Upper lobe of right lung (tissue), 1 donor: ENCODE measurements around the gene CLEC11A. TPM values are rescaled to one million over a fixed set of nuclear protein-coding genes. Genes with fewer than 3 reads are reported as not detected.
"Not testable (repeated sequence)": the region's sequence is repeated elsewhere in the genome, so short reads cannot be mapped to it uniquely, and the experiment has no call there.

Experiments used
- ATAC-seq: fragments of 200-7000 bp; cut with Tn5 transposase; one replicate; pipeline ENCODE4 v1.9.1; 2020; ENCODE audit warnings: mild to moderate bottlenecking, moderate library complexity
- DNase-seq: peaks from one replicate; pipeline ENCODE4 v3.0.0-alpha.2; 2020
- H3K27ac ChIP-seq: fragments of 200-600 bp; one replicate; pipeline ENCODE4 v1.8.0; 2022
- H3K27me3 ChIP-seq: fragments of 200-600 bp; one replicate; pipeline ENCODE4 v1.8.0; 2022; ENCODE audit warnings: mild to moderate bottlenecking
- H3K36me3 ChIP-seq: fragments of 200-600 bp; one replicate; pipeline ENCODE4 v1.8.0; 2022
- H3K4me1 ChIP-seq: fragments of 200-600 bp; one replicate; pipeline ENCODE4 v1.8.0; 2022
- H3K4me3 ChIP-seq: fragments of 200-600 bp; one replicate; pipeline ENCODE4 v1.8.0; 2022; ENCODE audit warnings: mild to moderate bottlenecking
- H3K9me3 ChIP-seq: fragments of 200-600 bp; one replicate; pipeline ENCODE4 v1.8.0; 2022
- intact Hi-C: fragments of 100-400 bp; cut with DNase I; formaldehyde crosslinking; loops from one replicate; pipeline ENCODE4 v1.11.0; 2022
- total RNA-seq: library from RNA; stranded (reverse); fragmentation: NEBNext Ultra II Directional; extraction: Animal tissue kit (Norgen Biotek cat#: 25700); gene quantifications from one replicate; pipeline ENCODE4 v1.2.1, GENCODE V29; 2021
- TF ChIP-seq, protein P1 (sequence below): fragments of 200-600 bp; IDR thresholded peaks from one replicate; pipeline ENCODE4 v1.8.0; 2022; ENCODE audit warnings: antibody characterized with exemption
- donor health status: DM: no; HTN: yes; CAD: no; lungs with severe emphysema.

Gene CLEC11A
- total RNA-seq, 1 donor from 2014 or later: 13.3 TPM

DNA sequence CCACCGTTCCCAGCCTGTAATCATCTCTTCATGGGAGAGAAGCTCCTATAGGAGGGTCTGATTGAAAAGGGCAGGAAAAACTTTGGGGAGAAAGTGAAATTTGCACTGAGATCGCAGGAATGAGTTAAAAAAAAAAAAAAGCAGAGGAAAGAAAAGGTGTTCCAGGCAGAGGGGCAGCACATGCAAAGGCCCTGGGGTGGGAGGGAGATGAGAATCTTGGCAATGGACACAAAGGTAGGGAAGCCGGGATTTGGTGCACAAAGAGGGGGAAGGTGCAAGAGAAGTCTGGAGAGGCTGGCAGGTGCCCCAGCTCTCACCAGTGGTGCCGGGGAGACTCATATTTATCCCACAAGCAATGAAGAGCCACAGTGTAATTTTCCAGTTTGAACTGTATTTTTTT lies 30.7 kb downstream of the CLEC11A start:
- Histone ChIP-seq H3K27me3 (no peaks in the 10 kb centered on the region), H3K4me1 (no peaks in the 10 kb centered on the region), H3K27ac (no peak overlapping the region), H3K9me3 (no peaks in the 10 kb centered on the region), H3K36me3 (no peaks in the 10 kb centered on the region), H3K4me3 (no peak overlapping the region)
- no peak for DNase-seq
- TF ChIP-seq, protein P1, sequence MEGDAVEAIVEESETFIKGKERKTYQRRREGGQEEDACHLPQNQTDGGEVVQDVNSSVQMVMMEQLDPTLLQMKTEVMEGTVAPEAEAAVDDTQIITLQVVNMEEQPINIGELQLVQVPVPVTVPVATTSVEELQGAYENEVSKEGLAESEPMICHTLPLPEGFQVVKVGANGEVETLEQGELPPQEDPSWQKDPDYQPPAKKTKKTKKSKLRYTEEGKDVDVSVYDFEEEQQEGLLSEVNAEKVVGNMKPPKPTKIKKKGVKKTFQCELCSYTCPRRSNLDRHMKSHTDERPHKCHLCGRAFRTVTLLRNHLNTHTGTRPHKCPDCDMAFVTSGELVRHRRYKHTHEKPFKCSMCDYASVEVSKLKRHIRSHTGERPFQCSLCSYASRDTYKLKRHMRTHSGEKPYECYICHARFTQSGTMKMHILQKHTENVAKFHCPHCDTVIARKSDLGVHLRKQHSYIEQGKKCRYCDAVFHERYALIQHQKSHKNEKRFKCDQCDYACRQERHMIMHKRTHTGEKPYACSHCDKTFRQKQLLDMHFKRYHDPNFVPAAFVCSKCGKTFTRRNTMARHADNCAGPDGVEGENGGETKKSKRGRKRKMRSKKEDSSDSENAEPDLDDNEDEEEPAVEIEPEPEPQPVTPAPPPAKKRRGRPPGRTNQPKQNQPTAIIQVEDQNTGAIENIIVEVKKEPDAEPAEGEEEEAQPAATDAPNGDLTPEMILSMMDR: no peak
- ATAC-seq: no peak
- intact Hi-C loops: no loop called here

DNA sequence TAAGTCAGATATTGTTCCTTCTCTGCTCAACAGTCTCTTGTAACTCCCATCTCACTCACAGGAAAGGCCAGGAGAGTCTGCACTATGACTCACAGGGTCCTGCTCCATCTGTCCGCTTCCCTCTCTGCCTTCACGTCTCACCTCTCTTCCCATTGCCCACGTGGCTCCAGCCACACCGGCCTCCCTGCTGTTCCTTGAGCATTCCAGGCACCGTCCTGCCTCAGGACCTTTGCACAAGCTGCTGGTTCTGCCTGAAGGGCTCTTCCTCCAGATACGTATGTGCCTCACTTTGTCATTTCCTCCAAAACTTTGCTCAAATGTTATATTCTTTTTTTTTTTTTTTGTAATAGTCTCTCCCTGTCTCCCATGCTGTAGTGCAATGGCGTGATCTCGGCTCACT lies 33.1 kb downstream of the CLEC11A start:
- H3K9me3 ChIP-seq, H3K4me3 ChIP-seq, intact Hi-C loops, H3K4me1 ChIP-seq, ATAC-seq, H3K27me3 ChIP-seq, H3K36me3 ChIP-seq, H3K27ac ChIP-seq, DNase-seq: not testable (repeated sequence)

DNA sequence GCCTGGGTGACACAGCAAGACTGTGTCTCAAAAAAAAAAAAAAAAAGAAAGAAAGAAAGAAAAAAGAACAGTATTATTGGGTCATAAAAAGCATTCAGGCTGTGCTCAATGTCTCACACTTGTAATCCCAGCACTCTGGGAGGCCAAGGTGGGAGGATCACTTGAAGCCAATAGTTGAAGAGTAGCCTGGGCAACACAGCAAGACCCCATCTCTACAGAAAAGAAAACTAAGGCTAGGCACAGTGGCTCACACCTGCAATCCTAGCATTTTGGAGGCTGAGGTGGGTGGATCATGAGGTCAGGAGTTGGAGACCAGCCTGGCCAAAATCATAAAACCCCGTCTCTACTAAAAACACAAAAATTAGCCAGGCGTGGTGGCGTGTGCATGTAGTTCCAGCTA lies 34.5 kb downstream of the CLEC11A start:
- H3K4me1 ChIP-seq, DNase-seq, H3K36me3 ChIP-seq, H3K27me3 ChIP-seq, H3K27ac ChIP-seq, ATAC-seq, H3K4me3 ChIP-seq, intact Hi-C loops, H3K9me3 ChIP-seq: not testable (repeated sequence)

DNA sequence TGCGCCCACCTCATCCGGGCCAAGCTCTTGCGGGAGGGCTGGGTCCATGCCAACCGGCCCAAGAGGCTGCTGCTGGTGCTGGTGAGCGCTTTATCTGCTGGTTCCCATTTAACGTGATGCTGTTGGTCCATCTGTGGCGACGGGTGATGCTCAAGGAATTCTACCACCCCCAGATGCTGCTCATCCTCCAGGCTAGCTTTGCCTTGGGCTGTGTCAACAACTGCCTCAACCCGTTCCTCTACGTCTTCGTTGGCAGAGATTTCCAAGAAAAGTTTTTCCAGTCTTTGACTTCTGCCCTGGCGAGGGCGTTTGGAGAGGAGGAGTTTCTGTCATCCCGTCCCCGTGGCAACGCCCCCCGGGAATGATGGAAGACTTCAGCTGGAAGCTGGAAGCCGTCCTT lies 35.9 kb downstream of the CLEC11A start:
- H3K4me3 ChIP-seq, H3K4me1 ChIP-seq, H3K27me3 ChIP-seq, intact Hi-C loops, H3K27ac ChIP-seq, DNase-seq, H3K36me3 ChIP-seq, ATAC-seq, H3K9me3 ChIP-seq: not testable (repeated sequence)

DNA sequence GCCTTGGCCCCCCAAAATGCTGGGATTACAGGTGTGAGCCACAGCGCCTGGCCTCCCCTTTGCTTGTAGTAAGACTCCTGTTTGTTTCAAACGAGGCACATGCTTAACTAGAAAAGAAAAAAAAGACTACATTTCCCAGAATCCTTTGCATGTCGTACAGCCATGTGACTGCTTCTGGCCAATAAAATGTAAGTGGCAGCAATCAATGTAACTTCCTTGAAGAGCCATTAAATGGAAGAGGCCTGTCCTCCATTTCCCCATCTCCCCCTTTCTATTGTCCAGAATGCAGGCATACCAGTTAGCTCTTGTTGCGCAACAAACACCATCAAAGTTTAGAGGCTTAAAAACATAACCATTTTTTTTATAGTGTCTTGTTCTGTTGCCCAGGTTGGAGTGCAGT lies 36.7 kb downstream of the CLEC11A start:
- ATAC-seq (no peak), DNase-seq (no peak)
- Histone ChIP-seq H3K4me1 (no peaks in the 10 kb centered on the region), H3K9me3 (no peaks in the 10 kb centered on the region), H3K36me3 (no peaks in the 10 kb centered on the region), H3K27ac (no peak overlapping the region), H3K27me3 (no peaks in the 10 kb centered on the region), H3K4me3 (no peak overlapping the region)
- intact Hi-C loops: no loop called here
- TF ChIP-seq, protein P1: no peak

DNA sequence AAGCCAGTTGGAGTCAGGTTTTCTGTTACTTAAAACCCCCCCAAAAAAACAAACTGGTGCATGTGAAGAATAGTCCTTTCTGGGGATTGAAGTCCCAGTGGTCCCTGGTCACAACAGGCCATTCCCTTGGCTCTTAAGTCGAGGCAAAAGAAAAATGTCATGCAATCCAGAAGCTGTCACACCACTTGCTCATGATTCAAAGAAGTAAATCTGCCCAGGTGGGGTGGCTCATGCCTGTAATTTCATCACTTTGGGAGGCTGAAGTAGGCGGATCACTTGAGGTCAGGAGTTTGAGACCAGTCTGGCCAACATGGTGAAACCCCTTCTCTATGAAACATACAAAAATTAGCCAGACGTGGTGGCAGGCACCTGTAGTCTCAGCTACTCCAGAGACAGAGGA lies 38.3 kb downstream of the CLEC11A start:
- intact Hi-C loops, H3K4me1 ChIP-seq, H3K27me3 ChIP-seq, DNase-seq, ATAC-seq, H3K4me3 ChIP-seq, H3K36me3 ChIP-seq, H3K27ac ChIP-seq, H3K9me3 ChIP-seq: not testable (repeated sequence)

DNA sequence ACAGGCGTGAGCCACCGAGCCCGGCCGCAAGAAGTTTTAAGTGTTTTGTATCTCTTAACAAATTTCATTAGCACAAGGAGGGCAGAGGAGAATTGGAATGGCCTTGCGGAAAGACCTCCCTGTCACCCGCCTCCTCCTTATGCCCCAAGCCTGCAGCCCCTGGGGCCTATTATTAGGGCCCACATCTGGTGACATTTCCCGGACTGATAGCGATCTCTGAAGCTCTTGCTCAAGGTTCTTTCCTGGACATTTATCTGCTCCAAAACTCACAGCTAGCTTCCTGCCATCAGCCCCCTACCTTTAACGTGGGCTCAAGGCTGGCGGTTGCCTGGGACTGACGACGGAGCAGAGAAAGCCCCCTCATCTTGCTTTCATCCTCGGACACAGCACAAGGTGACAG lies 40.4 kb downstream of the CLEC11A start:
- intact Hi-C loops, H3K27me3 ChIP-seq, H3K4me3 ChIP-seq, H3K4me1 ChIP-seq, H3K9me3 ChIP-seq, DNase-seq, H3K27ac ChIP-seq, H3K36me3 ChIP-seq, ATAC-seq: not testable (repeated sequence)

DNA sequence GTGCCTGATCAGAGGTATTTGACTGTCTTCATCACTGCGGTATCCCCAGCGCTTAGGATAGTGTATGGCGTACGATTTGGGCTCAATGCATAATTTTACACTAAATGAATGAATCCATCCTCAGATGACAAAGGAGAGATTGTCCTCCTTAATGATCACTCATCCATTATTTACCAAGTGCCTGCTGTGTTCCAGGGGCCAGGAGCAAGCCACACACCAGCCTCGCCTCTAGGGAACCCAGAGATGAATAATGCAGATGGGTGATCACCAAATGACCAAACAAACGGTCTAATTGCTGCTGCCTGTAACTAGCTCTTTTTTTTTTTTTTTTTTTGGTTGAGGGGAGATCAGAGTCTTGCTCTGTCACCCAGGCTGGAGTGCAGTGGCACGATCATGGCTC lies 41.2 kb downstream of the CLEC11A start:
- TF ChIP-seq, protein P1: no peak
- no peak overlapping the region for H3K4me3 ChIP-seq
- H3K4me1 ChIP-seq: no peaks in the 10 kb centered on the region
- ATAC-seq: no peak
- H3K27ac ChIP-seq: no peak overlapping the region
- no peaks in the 10 kb centered on the region for H3K27me3 ChIP-seq
- intact Hi-C loops: no loop called here
- DNase-seq: no peak
- H3K36me3 ChIP-seq: no peaks in the 10 kb centered on the region
- no peaks in the 10 kb centered on the region for H3K9me3 ChIP-seq

DNA sequence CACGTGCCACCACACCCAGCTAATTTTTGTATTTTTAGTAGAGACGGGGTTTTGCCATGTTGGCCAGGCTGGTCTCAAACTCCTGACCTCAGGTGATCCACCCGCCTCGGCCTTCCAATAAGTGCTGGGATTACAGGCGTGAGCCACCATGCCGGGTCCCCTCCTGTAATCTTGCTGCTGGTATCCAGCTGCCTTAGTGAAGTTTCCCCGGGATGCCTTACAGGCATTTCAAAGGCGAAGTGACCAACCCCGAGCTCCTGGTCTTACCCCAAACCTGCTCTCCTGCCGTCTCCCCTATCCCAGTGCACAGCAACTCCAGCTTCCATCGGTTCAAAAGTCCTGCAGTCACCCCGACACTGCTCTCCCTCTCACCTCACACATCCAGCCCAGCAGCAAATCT lies 43.6 kb downstream of the CLEC11A start:
- H3K27ac ChIP-seq, H3K27me3 ChIP-seq, intact Hi-C loops, H3K4me1 ChIP-seq, H3K4me3 ChIP-seq, ATAC-seq, H3K9me3 ChIP-seq, H3K36me3 ChIP-seq, DNase-seq: not testable (repeated sequence)

DNA sequence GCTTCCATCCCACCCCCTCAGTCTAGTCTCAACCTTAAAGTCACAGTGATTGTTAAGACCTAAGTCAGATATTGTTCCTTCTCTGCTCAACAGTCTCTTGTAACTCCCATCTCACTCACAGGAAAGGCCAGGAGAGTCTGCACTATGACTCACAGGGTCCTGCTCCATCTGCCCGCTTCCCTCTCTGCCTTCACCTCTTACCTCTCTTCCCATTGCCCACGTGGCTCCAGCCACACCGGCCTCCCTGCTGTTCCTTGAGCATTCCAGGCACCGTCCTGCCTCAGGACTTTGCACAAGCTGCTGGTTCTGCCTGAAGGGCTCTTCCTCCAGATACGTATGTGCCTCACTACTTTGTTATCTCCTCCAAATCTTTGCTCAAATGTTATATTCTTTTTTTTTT lies 44.1 kb downstream of the CLEC11A start:
- ATAC-seq, H3K27ac ChIP-seq, intact Hi-C loops, H3K4me1 ChIP-seq, DNase-seq, H3K27me3 ChIP-seq, H3K4me3 ChIP-seq, H3K9me3 ChIP-seq, H3K36me3 ChIP-seq: not testable (repeated sequence)
